ENCODE measurements around the gene CEP128.

DNA sequence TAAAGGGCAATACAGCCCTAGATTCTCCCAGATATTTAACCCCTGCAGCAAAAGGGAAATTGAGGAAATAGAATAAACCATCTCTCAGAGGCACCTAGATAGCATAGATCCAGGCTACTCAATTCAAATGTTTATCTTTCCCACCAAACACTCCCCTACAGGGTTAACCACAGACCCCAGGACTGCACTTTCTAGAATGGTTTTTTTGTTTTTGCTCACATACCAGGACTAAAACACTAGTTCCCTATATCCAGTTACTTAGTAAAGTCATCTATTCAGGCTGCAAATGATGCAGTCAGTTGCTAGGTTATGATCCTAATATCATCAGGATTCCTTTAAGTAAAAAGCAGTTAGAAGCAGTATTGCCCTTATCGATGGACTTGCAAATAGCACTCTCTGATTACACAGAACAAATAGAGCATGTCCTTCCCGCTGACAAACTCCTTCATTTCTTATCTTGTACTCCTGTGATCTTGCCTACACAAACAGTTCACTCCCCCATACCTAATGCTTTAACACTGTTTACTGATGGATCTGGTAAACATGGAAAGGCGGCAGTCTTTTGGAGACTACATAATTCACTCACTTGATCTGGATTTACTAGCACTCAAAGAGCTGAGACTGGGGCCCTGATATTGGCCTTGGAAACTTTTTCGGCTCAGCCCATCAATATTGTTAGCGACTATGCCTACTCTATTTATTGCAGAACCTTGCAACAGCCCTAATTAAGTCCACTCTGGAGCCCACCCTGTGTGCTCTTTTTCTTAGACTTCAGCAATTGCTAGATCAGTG is 473.0 kb downstream of the CEP128 start:
- no peak for TF ChIP-seq EZH2 (IDR thresholded peaks at IDR 0.05; ENCODE audit: low read depth)
- TF ChIP-seq, protein P1, sequence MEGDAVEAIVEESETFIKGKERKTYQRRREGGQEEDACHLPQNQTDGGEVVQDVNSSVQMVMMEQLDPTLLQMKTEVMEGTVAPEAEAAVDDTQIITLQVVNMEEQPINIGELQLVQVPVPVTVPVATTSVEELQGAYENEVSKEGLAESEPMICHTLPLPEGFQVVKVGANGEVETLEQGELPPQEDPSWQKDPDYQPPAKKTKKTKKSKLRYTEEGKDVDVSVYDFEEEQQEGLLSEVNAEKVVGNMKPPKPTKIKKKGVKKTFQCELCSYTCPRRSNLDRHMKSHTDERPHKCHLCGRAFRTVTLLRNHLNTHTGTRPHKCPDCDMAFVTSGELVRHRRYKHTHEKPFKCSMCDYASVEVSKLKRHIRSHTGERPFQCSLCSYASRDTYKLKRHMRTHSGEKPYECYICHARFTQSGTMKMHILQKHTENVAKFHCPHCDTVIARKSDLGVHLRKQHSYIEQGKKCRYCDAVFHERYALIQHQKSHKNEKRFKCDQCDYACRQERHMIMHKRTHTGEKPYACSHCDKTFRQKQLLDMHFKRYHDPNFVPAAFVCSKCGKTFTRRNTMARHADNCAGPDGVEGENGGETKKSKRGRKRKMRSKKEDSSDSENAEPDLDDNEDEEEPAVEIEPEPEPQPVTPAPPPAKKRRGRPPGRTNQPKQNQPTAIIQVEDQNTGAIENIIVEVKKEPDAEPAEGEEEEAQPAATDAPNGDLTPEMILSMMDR (conservative IDR thresholded peaks at IDR 0.05) = no peak

Data from PC-9 (cell line).